GM18861 (cell line): ENCODE data around the gene INPP5A.

ENCODE experiments used
- ATAC-seq: cut with Tn5 transposase; IDR thresholded peaks from one replicate; pipeline ENCODE4 v1.9.1; 2021; ENCODE audit not compliant: unreplicated experiment

Gene INPP5A

DNA sequence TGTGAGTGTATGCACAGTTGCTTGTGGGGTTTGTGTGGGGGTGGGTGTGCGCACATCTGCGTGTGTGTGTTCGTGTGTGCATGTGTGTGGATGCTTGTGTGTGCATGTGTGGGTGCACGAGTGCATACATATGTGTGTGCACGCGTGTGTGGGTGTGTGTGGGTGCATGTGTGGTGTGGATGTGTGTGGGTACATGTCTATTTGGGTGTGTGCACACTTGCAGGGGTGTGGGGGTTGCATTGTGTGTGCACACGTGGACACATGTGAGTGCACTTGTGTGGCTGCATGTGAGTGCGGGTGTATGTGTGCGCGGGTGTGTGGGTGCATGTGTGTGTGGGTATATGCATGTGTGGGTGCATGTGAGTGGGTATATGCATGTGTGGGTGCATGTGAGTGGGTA, 174.7 kb downstream of the INPP5A start:
- no peak for ATAC-seq

DNA sequence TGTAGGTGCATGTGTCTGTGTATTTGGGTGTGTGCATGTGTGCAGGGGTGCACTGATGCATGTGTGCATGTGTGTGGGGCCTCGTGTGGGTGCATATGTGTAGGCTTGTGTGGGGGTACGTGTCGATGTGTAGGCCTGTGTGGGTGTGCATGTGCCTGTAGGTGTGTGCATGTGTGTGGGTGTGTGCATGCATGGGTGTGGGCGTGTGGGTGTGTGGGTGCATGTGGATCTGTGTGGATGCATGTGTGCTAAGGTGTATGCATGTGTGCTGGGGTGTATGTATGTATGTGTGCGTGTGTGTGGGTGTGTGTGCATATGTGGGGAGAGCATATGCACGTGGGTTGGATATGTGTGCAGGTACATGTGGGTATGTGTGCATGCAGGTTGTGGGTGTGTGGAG, 175.2 kb downstream of the INPP5A start:
- ATAC-seq: no peak

DNA sequence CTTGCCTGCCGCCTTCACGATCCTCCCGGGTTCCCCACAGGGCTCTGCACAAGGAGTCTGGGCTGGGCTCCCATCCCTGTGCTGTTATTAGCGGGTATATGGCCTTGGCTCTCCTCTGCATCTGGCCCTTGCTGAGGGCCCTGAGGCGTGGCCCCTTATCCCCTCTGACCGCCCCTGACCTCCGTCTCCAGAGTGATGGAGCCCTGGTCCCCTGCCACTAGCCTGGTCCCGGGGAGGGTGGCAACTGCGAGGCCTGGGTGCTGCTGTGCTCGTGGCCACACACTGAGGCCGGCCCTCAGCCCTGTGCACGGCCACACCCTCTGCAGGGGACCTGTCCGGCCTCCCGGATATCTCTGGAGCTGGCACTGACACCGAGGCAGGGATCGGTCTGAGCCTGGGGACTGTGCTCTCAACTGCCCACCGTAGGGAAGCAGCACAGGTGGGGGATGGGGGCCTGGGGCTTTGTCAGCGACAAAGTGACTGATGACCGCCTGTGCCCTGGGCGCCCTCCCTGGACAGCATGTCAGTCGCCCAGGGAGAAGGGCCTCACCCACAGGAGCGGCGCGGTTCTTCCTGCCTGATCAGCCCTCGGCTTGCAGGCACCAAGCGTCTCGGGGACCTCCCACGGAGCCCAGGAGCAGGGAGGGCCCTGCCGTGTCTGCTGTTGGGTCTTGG, 176.0 kb downstream of the INPP5A start:
- no peak for ATAC-seq

DNA sequence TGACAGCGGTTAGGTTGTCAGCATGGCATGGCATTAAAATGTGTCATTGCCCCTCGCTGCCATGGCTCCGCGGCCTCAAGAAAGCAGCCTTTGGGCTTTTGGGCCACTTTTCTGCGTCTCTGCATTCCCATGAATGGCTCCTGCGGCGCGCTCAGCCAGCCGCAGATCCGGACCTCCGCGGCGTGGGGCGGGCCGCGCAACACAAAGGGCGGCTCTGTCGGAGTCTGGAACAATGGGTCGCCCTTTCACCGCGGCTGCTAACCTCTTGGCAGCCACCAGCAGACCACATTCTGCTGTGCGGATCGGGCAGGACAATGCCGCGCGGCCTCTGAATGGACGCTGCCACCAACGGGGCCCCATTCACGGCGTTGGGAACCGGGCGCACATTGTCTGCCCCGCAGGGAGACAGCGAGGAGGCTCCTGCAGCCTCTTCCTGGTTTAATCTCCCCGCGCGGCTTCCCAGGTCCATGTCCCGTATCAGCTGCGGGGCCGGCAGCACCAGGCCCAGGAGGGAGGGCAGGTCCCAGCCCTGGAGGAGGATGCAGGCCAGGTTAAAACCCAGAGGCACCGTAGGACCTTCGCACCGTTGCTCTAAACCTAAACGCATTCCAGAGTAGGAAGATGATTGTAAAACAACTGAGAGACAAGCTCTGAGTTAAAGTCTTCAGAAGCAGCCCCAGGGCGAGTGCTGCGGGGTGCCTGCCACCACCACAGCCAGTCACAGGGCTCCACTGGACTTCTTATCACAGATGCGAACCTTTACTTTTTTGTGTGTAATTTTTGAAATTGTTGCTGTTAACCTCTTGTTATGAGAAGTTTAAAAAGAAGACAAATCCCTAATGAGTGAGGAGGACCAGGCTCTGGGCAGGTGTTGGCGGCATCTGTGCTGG, 176.8 kb downstream of the INPP5A start:
- no peak for ATAC-seq

DNA sequence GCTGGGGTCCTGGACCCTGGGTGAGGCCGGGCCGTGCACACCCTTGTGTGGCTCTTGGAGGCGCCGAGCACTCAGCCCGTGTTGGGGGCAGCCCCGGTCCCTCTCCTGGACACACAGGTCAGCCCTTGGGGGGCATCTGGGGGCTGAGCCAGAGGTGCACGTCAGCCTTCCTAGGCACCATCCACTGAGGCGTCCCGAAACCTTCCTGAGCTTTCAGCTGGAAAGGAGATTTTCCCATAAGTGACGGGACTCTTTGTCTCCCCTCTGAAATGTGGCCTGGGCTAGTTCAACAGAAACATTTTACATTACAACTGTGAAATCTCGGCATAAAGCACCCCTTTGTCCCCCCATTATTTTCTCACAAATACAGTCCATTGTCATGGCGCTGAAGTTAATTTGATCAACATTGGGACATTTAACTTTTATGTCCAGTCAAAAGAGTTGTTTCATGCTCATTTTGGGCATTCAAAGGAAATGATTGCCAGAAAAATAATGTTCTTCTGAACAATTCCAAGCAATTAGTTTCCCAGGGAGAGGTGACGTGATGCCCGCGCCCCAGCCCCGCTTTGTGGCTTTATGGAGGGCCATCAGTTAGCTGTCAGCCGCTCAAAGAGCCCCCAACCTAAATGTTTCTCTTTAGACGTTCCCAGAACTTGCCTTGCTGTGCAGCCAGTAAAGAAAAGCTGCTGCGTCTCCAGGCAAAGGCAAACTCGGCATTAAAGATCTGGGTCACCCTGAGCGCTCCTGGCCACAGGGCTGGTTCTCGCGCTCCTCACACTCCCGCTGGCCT, 177.6 kb downstream of the INPP5A start:
- no peak for ATAC-seq

DNA sequence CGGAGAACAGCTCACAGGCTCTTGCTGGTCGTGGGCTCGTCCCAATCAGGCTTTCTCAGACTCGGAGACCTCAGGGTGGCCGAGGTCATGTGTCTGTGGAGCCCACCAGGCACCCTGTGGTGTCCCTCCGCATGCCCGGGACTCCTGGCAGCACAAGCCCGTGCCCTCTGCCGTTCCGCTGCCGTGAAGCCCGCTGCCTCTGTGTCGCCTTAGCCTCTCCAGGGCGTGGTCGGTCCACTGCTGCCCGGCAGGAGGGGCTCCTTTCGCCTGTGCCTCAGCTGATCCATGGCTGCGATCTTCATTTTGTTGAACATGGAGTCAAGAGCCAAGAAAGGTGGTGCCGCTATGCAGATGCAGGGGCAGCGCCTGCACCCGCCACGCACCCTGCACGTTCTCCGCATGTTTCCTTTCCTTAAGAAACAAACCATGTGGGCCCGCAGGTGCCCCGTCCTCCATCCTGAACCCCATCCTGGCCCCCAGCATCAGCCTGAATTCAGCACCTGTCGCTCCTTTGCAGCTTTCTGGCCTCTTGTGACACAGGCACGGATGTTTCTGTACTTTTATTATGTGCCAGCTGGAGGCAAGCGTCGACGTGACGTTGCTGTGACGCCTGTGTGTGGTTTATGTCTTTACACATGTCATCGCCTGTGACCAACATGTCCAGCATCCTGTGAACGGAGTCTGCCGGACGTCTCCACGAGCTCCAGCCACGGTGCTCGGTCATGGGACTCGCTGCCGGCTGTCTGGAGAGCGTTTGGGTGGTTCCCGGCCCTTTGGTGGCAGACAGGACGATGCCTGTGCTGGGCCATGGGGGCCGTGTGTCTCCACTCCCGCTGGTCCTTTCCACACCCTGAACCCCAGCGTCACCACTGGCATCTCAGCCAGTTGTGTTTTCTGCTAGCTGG, 178.4 kb downstream of the INPP5A start:
- no peak for ATAC-seq

DNA sequence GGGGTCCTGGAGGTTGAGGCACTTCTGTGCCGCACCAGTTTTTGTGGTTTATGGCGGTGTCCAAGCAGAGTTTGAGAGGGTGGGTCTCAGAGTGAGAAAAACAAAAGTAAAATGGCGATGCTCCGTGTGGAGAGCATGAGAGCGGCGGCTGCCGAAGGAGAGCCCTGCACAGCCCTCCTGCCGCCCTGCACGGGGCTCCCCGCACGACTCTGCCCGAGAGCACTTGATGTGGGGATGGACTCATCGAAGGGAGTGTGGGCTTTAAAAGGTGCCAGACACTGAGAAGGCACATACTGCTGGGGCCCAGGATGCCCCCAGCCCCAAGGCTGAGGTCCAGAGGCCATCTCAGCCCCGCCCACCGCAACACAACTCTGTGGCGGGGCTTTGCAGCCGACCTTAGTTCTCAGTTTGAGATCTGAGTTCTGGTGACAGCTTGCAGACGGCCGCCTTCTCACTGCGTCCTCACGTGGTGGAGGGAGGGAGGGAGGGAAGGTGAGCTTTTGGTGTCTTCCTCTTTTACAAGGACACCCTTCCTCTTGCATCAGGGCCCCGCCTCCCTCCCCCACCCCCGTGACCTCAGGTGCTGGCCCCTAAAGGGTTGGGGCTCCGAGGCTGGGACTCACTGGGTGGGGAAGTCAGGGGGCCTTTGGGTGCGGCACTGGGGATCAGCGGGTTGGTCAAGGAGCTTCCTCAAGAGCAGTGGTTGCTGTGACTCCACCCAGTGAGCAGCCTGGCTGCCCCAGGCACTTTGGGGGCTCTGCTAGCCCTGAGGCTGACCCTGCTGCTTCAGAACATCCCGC, 179.3 kb downstream of the INPP5A start:
- ATAC-seq: no peak

DNA sequence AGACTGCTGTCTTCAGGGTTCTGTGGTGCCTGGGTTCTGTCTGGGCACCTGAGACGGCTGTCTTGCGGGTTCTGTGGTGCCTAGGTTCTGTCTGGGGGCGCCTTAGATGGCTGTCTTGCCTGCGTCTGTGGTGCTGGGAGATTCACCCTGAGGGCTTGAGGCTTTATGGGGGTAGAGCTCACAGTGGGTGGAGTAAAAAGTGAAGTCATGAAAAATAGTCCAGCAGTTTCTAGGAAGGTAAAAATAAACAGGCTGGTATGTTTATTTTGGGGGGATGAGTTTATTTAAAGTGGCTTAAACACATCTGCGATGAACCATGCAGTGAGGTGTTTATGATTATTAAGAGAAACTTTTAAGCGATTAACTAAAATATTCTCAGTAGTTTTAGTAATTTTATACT, 184.1 kb downstream of the INPP5A start:
- no peak for ATAC-seq

DNA sequence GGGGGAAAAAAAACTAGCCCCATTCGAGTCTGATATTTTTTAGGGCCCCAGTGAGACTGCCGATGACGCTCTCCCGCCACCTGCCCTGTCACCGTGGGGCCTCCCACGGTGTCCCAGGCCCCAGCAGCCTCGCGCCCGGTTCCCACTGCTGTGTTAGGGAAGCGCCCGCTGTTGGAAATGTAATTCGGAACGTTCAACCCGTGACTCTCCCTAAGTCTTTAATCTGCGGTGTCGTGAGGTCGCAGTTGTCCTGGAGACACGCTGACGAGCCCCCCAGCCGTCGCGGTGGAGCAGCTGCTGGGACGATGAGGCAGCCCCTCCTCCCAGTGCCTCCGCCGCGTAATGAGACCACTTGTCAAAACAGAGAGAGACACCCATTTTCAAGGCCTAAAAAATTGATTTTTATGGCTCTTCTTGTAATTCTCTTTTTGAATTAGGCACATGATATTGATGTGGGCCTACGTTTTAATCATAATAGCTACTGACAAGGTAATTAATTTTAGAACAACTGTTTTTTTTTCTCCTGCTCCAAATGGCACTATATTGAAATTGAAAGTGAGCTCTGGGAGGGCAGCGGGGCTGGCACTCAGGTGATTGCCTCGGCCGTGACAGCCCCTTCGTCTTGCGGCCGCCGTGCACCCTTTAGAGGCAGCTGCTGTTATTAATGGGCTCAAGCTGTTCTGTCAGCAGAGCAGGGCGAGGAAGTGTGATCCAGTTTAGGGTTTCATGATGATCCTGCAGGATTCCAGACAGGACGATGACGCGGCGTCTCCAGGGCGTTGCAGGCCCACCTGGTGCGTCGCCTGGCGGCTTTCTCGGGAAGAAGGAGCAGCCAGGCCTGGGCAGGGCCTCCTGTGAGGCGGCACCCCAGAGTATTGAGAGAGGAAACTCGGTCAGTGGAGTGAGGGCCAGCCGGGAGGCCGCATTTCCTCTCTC, 185.1 kb downstream of the INPP5A start:
- ATAC-seq: no peak

DNA sequence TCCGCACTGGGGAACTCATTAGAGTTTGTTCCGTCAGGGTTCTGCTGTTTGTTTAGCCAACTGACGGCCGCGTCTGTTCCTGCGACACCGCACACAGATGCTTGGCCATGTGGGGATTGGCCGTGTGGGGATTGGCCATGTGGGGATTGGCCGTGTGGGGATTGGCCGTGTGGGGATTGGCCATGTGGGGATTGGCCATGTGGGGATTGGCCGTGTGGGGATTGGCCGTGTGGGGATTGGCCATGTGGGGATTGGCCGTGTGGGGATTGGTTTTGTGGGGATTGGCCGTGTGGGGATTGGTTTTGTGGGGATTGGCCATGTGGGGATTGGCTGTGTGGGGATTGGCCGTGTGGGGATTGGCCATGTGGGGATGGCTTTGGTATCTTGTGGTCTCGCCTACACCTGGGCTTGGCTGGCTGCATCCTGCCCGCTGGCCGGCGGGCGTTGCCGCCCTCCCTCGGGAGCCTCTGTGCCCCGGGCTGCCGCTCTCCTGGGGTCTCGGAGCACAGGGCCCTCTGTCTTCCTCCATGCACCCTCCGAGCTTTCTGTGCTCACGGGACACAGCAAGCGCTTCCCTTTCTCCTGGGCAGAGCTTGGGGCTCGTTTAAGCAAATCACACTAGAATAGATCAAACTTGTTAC, 185.9 kb downstream of the INPP5A start:
- ATAC-seq: no peak

DNA sequence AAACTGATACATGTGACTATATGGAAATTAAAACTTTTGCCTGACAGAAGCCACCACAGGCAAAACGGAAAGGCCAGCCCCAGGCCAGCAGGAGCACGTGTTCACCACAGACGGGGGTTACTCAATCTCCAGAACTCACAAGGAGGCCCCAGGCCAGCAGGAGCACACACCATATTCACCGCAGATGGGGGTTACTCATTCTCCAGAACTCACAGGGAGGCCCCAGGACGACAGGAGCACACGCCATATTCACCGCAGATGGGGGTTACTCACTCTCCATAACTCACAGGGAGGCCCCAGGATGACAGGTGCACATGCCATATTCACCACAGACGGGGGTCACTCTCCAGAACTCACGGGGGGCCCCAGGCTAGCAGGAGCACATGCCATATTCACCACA, 186.9 kb downstream of the INPP5A start:
- no peak for ATAC-seq

DNA sequence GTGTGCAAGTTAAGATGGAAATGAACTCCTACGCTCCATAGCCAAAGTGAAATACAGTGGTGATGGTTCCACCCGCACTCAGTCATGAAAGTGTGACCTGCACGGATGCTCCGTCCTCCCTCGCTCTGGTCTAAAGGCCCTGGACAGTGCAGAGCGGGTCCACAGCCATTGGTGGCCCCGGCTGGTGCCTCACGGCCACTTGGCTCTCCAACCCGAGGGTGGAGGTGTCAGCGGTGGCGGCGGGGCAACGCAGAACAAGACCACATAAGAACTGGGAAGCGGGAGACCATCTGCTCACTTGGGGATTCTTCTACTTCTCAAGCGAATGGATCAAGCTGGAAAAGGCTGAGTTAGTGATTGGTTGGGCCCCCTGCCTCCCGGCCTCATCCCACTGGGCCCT, 187.6 kb downstream of the INPP5A start:
- no peak for ATAC-seq

DNA sequence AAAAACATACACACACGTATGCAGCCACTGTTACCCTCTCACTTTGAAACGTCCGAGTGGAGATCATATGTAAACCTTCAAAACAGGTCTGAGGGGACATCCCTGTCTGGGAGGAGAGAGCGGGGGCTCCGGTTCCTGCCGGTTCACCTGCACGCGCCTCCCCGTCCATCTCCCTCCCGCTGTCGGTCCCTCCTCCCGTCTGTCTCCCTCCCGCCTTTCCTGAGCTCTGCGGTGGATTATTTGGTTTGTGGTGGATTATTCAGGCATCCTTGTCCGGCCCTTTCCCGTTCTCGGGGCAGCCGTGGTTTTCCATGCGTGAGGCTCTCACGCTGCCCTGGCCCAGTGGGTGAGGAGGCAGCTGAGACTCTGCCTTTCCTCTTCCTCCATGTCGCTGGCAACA, 188.6 kb downstream of the INPP5A start:
- no peak for ATAC-seq

DNA sequence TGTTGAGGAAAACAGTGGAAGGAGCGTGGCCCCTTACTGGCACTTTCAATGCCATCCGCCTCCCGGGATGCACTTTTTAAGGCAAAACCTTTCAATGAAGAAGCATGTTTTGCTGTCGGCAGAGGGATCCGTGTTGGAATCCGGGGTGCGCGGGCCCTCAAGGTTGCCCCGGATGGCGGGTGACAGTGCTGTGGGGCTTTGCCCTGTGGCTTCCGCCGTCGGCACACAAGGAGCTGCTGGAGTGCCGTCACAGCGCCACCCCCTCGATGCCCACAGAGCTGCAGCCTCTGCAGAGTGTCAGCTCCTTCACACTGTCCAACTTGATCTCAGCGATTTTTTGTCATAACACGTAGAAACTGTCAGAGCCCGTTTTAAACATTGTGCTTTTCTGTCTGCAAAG, 189.4 kb downstream of the INPP5A start:
- ATAC-seq: no peak

DNA sequence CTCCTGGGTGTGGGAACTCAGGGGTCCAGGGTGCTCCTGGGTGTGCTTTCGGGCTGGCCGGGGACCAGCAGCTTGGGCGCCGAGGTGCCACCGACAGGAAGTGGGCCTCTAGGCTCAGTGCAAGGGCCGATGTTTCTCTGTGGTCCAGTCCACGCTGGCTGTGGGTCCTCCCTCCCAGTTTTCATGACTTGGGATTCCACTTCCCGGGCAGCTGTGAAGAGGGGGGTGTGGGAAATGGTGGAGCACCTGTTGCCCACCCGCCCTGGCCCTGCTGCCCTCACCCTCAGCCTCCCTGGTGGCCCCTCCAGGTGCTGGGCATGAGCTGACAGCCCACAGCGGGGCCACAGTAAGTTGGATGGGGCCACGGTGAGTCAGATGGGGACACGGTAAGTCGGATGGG, 189.8 kb downstream of the INPP5A start:
- ATAC-seq: no peak

DNA sequence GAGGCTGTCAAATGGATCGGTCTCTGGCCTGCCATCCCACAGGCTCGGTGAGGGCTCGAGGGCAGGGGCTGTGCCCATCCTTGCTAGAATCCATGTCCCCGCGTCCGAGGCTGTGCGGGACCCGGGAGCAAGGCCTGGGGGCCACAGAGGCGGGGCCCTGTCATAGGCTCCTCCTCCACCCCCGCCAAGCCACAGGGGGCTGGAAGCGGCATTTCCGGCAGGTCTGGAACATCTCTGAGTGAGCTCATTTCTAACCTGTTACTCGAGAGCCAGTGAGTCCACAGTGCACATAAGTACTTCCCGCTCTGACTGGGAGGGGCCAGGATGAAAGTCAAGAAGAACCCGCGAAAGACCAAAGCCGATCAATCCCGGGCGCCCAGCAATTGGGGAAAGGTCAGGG, 190.7 kb downstream of the INPP5A start:
- ATAC-seq: no peak

DNA sequence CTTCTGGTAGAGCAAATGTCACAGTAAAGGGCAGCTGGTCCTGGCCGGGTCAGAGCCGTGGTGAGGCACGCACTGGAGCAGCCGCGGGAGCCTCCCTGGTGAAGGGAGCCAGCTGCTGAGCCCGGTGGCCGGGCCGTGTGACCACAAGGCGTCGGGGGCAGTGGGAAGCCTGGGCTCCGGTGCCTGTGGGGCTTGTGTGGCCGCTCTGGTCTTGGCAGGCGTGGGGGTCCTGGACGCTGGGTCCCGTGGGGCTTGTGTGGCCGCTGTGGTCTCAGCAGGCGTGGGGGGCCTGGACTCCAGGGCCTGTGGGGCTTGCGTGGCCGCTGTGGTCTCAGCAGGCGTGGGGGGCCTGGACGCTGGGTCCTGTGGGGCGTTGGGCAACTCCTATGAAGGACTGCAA, 191.2 kb downstream of the INPP5A start:
- no peak for ATAC-seq

DNA sequence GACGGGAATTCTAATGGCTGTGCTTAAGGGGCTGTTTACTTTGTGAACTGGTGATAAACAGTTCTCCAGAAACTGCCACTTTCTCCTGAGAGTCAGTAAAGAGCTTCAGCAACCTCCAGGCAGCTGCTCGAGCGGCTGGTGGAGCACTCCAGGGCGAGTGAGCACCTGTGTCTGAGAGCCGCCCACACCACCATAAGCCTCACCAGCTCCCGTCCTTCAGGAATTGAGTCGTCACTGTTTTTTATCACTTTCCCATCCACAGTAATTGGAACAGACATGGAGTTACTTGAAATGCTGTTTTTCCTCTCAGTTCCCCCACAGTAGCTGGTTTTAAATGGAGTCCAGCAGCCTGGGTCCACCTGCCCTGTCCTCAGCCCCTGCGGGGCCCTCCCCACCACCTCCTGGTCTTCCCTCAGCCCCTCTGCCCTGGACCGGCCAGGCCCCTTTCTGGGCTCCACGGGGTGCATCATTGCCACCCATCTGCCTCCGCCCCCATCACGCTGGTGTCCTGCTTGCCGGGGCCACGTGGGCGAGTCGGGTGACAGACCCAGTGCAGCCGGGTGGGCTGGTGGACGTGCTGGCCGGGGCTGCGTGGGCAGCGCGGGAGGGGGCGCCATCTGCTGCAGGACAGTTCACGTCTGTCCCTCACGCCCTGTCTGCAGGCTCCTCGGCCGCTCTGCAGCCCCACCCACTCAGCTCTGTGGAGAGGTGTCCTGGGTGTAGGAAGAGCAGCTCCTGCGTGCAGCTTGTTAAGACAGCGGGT, 192.4 kb downstream of the INPP5A start:
- no peak for ATAC-seq
